Measurements from ENCODE around the gene RSPO1. TPM values are rescaled to one million over a fixed set of nuclear protein-coding genes. Genes with fewer than 3 reads are reported as not detected.

Gene RSPO1
- total RNA-seq, 1 donor from 2014 or later: not detected

DNA sequence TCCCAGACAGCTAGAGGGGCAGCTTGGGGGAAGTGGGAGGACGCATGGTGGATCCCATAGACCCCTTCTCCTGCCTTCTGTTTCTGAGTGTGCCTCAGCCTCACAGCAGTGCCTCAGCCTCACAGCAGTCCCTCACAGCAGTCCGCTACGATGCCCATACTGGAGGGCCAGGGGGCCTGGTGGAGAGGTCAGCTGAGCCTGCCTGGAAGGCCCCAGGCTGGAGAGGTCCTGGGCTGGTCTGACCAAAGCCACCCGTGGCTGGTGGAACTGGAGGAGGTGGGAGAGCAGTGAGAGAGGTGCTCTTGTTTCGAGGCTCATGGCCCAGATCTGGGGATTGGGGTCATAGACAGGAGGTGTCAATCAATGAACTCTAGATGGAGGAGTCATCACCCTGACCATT is 16.0 kb upstream of the RSPO1 start:
- Mint-ChIP-seq H3K27me3 (ENCODE audit: unreplicated experiment) (peaks cover 12% of the 10 kb centered on the region), H3K9me3 (ENCODE audit: unreplicated experiment) (no peaks in the 10 kb centered on the region), H3K4me3 (ENCODE audit: unreplicated experiment) (no peak overlapping the region), H3K36me3 (ENCODE audit: unreplicated experiment) (no peaks in the 10 kb centered on the region), H3K27ac (ENCODE audit: unreplicated experiment) (no peak overlapping the region), H3K4me1 (ENCODE audit: unreplicated experiment) (no peaks in the 10 kb centered on the region)
- DNase-seq (ENCODE audit: extremely low spot score, unreplicated experiment): no peak
- TF ChIP-seq, protein P1, sequence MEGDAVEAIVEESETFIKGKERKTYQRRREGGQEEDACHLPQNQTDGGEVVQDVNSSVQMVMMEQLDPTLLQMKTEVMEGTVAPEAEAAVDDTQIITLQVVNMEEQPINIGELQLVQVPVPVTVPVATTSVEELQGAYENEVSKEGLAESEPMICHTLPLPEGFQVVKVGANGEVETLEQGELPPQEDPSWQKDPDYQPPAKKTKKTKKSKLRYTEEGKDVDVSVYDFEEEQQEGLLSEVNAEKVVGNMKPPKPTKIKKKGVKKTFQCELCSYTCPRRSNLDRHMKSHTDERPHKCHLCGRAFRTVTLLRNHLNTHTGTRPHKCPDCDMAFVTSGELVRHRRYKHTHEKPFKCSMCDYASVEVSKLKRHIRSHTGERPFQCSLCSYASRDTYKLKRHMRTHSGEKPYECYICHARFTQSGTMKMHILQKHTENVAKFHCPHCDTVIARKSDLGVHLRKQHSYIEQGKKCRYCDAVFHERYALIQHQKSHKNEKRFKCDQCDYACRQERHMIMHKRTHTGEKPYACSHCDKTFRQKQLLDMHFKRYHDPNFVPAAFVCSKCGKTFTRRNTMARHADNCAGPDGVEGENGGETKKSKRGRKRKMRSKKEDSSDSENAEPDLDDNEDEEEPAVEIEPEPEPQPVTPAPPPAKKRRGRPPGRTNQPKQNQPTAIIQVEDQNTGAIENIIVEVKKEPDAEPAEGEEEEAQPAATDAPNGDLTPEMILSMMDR (IDR thresholded peaks at IDR 0.05): no peak

DNA sequence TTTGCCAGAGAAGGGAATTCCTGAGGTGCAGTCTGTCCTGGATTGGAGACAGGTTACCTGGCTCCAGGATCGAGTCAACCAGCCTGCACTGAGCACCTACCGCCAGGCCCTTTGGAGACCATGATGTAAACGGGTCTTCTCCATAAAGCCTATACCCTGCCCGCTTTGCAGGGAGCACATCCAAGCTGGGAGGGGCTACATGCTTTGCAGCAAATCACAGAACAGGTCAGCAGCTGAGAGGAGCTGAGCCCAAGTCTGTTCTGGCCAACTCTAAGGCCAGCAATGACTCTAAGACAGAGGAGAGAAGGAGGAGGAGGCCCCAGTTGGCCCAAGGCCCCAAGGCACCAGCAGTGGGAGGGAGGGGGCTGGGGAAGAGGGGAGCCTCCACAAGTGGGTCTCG is 15.5 kb upstream of the RSPO1 start:
- Mint-ChIP-seq H3K4me3 (ENCODE audit: unreplicated experiment) (no peak overlapping the region), H3K9me3 (ENCODE audit: unreplicated experiment) (no peaks in the 10 kb centered on the region), H3K36me3 (ENCODE audit: unreplicated experiment) (no peaks in the 10 kb centered on the region), H3K4me1 (ENCODE audit: unreplicated experiment) (no peaks in the 10 kb centered on the region), H3K27me3 (ENCODE audit: unreplicated experiment) (peaks cover 12% of the 10 kb centered on the region), H3K27ac (ENCODE audit: unreplicated experiment) (no peak overlapping the region)
- TF ChIP-seq, protein P1 (IDR thresholded peaks at IDR 0.05): no peak
- DNase-seq (ENCODE audit: extremely low spot score, unreplicated experiment): no peak

DNA sequence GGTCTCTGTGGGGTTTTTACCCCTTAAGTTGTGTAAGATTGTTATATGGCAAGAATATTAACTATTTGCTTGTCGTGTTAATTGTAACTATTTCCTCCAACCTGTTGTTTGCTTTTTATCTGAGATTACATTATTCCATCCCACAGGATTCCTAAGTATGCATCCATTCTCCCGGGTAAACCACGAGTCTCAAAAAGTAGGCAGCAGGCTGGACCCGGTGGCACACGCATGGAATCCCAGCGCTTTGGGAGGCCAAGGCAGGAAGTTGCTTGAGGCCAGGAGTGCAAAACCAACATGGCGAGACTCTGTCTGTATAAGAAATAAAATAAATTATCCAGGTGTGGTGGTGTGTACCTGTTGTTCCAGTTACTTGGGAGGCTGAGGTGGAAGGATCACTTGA is 12.6 kb upstream of the RSPO1 start:
- no peak for DNase-seq (ENCODE audit: extremely low spot score, unreplicated experiment)
- peaks cover 18% of the 10 kb centered on the region for H3K27me3 Mint-ChIP-seq (ENCODE audit: unreplicated experiment)
- no peaks in the 10 kb centered on the region for H3K9me3 Mint-ChIP-seq (ENCODE audit: unreplicated experiment)
- no peak overlapping the region for H3K27ac Mint-ChIP-seq (ENCODE audit: unreplicated experiment)
- H3K36me3 Mint-ChIP-seq (ENCODE audit: unreplicated experiment): no peaks in the 10 kb centered on the region
- H3K4me1 Mint-ChIP-seq (ENCODE audit: unreplicated experiment): no peaks in the 10 kb centered on the region
- H3K4me3 Mint-ChIP-seq (ENCODE audit: unreplicated experiment): no peak overlapping the region
- TF ChIP-seq, protein P1 (IDR thresholded peaks at IDR 0.05): no peak

DNA sequence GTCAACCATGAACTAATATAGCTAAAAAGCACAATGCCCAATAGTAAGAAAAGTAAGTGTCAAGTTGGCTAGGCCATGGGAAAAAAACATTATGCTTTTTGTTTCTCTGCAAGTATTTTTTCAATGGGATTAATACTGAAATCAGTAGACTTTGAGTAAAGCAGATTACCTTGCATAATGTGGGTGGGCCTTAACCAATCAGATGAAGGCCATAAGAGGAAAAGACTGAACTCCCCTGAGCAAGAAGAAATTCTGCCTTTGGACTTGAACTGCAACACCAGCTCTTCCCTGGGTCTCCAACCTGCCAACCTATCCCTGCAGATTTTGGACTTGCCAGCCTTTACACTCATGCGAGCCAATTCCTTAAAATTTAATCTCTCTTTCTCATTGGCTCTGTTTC is 6.4 kb upstream of the RSPO1 start:
- Mint-ChIP-seq H3K4me3 (ENCODE audit: unreplicated experiment) (no peak overlapping the region), H3K9me3 (ENCODE audit: unreplicated experiment) (no peaks in the 10 kb centered on the region), H3K27me3 (ENCODE audit: unreplicated experiment) (peaks cover 17% of the 10 kb centered on the region), H3K36me3 (ENCODE audit: unreplicated experiment) (no peaks in the 10 kb centered on the region), H3K4me1 (ENCODE audit: unreplicated experiment) (no peaks in the 10 kb centered on the region), H3K27ac (ENCODE audit: unreplicated experiment) (no peak overlapping the region)
- TF ChIP-seq, protein P1 (IDR thresholded peaks at IDR 0.05): no peak
- DNase-seq (ENCODE audit: extremely low spot score, unreplicated experiment): no peak

DNA sequence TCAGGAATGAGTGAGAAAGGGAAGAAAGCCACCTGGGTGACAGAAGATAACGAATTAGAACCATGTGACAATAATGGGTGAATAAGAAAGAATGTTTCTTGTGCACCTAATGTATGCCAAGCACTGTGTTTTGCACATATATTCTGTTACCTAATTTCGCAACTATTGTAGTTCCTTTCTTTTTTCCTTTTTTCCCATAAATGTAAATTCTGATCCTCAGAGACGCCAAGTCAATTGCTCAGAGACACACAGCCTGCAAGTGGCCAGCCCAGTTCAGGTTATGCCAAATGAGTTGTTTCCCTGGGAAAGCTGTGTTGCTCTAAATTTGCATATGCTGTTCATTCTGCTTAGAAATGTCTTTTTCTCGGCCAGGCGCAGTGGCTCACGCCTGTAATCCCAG is 1.7 kb upstream of the RSPO1 start:
- peaks cover 50% of the 10 kb centered on the region for H3K27me3 Mint-ChIP-seq (ENCODE audit: unreplicated experiment)
- H3K4me1 Mint-ChIP-seq (ENCODE audit: unreplicated experiment): peaks cover 7% of the 10 kb centered on the region
- no peaks in the 10 kb centered on the region for H3K9me3 Mint-ChIP-seq (ENCODE audit: unreplicated experiment)
- no peak overlapping the region for H3K27ac Mint-ChIP-seq (ENCODE audit: unreplicated experiment)
- no peaks in the 10 kb centered on the region for H3K36me3 Mint-ChIP-seq (ENCODE audit: unreplicated experiment)
- no peak overlapping the region for H3K4me3 Mint-ChIP-seq (ENCODE audit: unreplicated experiment)
- TF ChIP-seq, protein P1 (IDR thresholded peaks at IDR 0.05): no peak
- DNase-seq (ENCODE audit: extremely low spot score, unreplicated experiment): no peak
